ENCODE results near the gene ERBB4. TPM values are rescaled to one million over a fixed set of nuclear protein-coding genes. Genes with fewer than 3 reads are reported as not detected.

ERBB4 gene
- total and polyA plus RNA-seq, 2 of the 8 experiments (the other 6 are each of a cell fraction or from before 2014, with no cell fraction given): 0.34 to 1.3 TPM

DNA sequence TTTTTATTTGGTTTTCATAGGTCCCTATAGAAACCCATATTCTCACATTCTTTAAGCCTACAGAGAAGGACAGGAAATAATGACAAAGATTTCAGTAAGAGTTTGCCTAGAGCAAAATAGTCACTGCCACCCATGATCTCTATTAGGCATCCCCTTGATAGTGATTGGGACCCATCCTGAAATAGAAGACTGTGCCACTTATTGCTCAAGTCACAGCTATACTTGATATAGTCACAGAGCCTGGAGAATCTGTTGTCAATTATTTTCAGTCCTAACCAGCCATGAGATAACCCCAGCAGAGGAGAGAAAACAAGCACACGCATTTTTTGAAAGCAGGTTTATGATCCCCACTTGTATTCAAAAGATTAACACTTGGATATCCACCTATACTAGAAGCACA lies 8.2 kb downstream of the ERBB4 start (continued):
- TF ChIP-seq PHF8 (conservative IDR thresholded peaks at IDR 0.05; ENCODE audit: low read depth, low read length) (no peak), RFX5 (IDR thresholded peaks at IDR 0.05; ENCODE audit: borderline replicate concordance, low read depth, low read length) (no peak), SP4 (IDR thresholded peaks at IDR 0.05; ENCODE audit: low read length) (no peak), POU5F1 (IDR thresholded peaks at IDR 0.05; ENCODE audit: low read depth, low read length) (no peak), CEBPB (IDR thresholded peaks at IDR 0.05; ENCODE audit: low read depth, low read length) (no peak), SP2 (IDR thresholded peaks at IDR 0.05; ENCODE audit: low read length) (no peak)
